KMS-11 (cell line): ENCODE results near the gene SVIP.

ENCODE experiments used
- H2AFZ ChIP-seq: fragments of 200-600 bp; sonication (generic); 2 replicates; pipeline ENCODE4 v1.6.1; 2016; ENCODE audit warnings: antibody characterized with exemption, mixed run types, low read depth
- H3K27ac ChIP-seq: fragments of 200-600 bp; sonication (generic); 2 replicates; pipeline ENCODE4 v1.6.1; 2016; ENCODE audit warnings: mild to moderate bottlenecking, mixed run types
- H3K27me3 ChIP-seq: fragments of 200-600 bp; sonication (generic); 2 replicates; pipeline ENCODE4 v1.6.1; 2017; ENCODE audit warnings: mild to moderate bottlenecking, low read depth, mixed run types, moderate library complexity; ENCODE audit not compliant: insufficient read depth
- H3K36me3 ChIP-seq: fragments of 200-600 bp; sonication (generic); 2 replicates; pipeline ENCODE4 v1.6.1; 2017; ENCODE audit warnings: mild to moderate bottlenecking, mixed run types; ENCODE audit not compliant: insufficient read depth
- H3K4me1 ChIP-seq: fragments of 200-600 bp; sonication (generic); 2 replicates; pipeline ENCODE4 v1.6.1; 2016; ENCODE audit warnings: mild to moderate bottlenecking, low read depth, mixed run types; ENCODE audit not compliant: poor library complexity, severe bottlenecking
- H3K4me2 ChIP-seq: fragments of 200-600 bp; sonication (generic); 2 replicates; pipeline ENCODE4 v1.7.0; 2016; ENCODE audit warnings: mild to moderate bottlenecking, mixed run types
- H3K4me3 ChIP-seq: fragments of 200-600 bp; sonication (generic); IDR thresholded peaks from 2 replicates; pipeline ENCODE4 v1.6.1; 2017; ENCODE audit warnings: low read depth, low read length, mixed read lengths; ENCODE audit not compliant: insufficient read depth
- H3K79me2 ChIP-seq: fragments of 200-600 bp; sonication (generic); 2 replicates; pipeline ENCODE4 v1.6.1; 2016; ENCODE audit warnings: low read depth, mixed run types; ENCODE audit not compliant: insufficient read depth
- H3K9ac ChIP-seq: fragments of 200-600 bp; sonication (generic); 2 replicates; pipeline ENCODE4 v1.6.1; 2016; ENCODE audit warnings: mild to moderate bottlenecking, mixed run types
- H4K20me1 ChIP-seq: fragments of 200-600 bp; sonication (generic); 2 replicates; pipeline ENCODE4 v1.6.1; 2016; ENCODE audit warnings: mild to moderate bottlenecking, mixed run types; ENCODE audit not compliant: insufficient read depth
- TF ChIP-seq, protein P1 (sequence below): fragments of 200-600 bp; sonication (generic); conservative IDR thresholded peaks from 2 replicates; pipeline ENCODE4 v1.6.1; 2017; ENCODE audit warnings: low read depth, mild to moderate bottlenecking, antibody characterized with exemption, low read length, moderate library complexity, mixed read lengths

Gene SVIP

GRCh38 chr11:22797047-22797446, 32.6 kb downstream of the SVIP start:
- H3K4me1 ChIP-seq, result no peaks in the 10 kb centered on the region
- no peak overlapping the region for H3K4me3 ChIP-seq
- no peaks in the 10 kb centered on the region for H3K36me3 ChIP-seq
- H3K9ac ChIP-seq, result no peak overlapping the region
- H3K4me2 ChIP-seq, result no peak overlapping the region
- no peaks in the 10 kb centered on the region for H4K20me1 ChIP-seq
- no peaks in the 10 kb centered on the region for H3K27me3 ChIP-seq
- H2AFZ ChIP-seq, result no peak overlapping the region
- H3K79me2 ChIP-seq, result no peaks in the 10 kb centered on the region
- no peak overlapping the region for H3K27ac ChIP-seq
- TF ChIP-seq, protein P1, sequence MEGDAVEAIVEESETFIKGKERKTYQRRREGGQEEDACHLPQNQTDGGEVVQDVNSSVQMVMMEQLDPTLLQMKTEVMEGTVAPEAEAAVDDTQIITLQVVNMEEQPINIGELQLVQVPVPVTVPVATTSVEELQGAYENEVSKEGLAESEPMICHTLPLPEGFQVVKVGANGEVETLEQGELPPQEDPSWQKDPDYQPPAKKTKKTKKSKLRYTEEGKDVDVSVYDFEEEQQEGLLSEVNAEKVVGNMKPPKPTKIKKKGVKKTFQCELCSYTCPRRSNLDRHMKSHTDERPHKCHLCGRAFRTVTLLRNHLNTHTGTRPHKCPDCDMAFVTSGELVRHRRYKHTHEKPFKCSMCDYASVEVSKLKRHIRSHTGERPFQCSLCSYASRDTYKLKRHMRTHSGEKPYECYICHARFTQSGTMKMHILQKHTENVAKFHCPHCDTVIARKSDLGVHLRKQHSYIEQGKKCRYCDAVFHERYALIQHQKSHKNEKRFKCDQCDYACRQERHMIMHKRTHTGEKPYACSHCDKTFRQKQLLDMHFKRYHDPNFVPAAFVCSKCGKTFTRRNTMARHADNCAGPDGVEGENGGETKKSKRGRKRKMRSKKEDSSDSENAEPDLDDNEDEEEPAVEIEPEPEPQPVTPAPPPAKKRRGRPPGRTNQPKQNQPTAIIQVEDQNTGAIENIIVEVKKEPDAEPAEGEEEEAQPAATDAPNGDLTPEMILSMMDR, result no peak

- Histone ChIP-seq H3K4me1 (no peaks in the 10 kb centered on the region), H3K27ac (no peak overlapping the region), H3K4me2 (no peak overlapping the region), H3K36me3 (no peaks in the 10 kb centered on the region), H3K27me3 (no peaks in the 10 kb centered on the region), H2AFZ (no peak overlapping the region), H3K9ac (no peak overlapping the region), H3K4me3 (no peak overlapping the region), H4K20me1 (no peaks in the 10 kb centered on the region), H3K79me2 (no peaks in the 10 kb centered on the region)
- TF ChIP-seq, protein P1, result no peak
These were observed 33.7 kb downstream of the SVIP start for GRCh38 chr11:22795914-22796313.

GRCh38 chr11:22792497-22792896, 37.1 kb downstream of the SVIP start:
- no peak overlapping the region for H3K4me2 ChIP-seq
- no peaks in the 10 kb centered on the region for H4K20me1 ChIP-seq
- H2AFZ ChIP-seq, result no peak overlapping the region

GRCh38 chr11:22787551-22788162, 41.9 kb downstream of the SVIP start:
- Histone ChIP-seq H3K36me3 (no peaks in the 10 kb centered on the region), H3K79me2 (no peaks in the 10 kb centered on the region), H3K4me1 (peaks cover 24% of the 10 kb centered on the region), H2AFZ (no peak overlapping the region), H3K27me3 (no peaks in the 10 kb centered on the region), H3K9ac (no peak overlapping the region), H3K27ac (no peak overlapping the region), H3K4me2 (peak overlapping the region; percentile 33), H4K20me1 (no peaks in the 10 kb centered on the region), H3K4me3 (no peak overlapping the region)
- TF ChIP-seq, protein P1, result peak; percentile 86

More at GRCh38 chr11:22792497-22792896, 37.1 kb downstream of the SVIP start:
- Histone ChIP-seq H3K27ac (no peak overlapping the region), H3K79me2 (no peaks in the 10 kb centered on the region), H3K4me3 (no peak overlapping the region), H3K27me3 (no peaks in the 10 kb centered on the region), H3K4me1 (peaks cover under 1% of the 10 kb centered on the region), H3K36me3 (no peaks in the 10 kb centered on the region), H3K9ac (no peak overlapping the region)
- TF ChIP-seq, protein P1, result no peak
